Smooth muscle cell (in vitro differentiated cells): Measurements from ENCODE around the gene WNT10A. TPM values are rescaled to one million over a fixed set of nuclear protein-coding genes. Genes with fewer than 3 reads are reported as not detected.
A peak's percentile ranks its signal among the peaks of the same experiment; 100 is the strongest.

Experiments
- DNase-seq: peaks from one replicate; lab custom pipeline; 2025; ENCODE audit not compliant: unreplicated experiment; lab: John Stamatoyannopoulos, UW
- H2AFZ ChIP-seq: fragments of 200-600 bp; sonication (generic); 2 replicates; pipeline ENCODE4 v1.6.0; 2016; ENCODE audit warnings: antibody characterized with exemption, low read depth, mild to moderate bottlenecking
- H3F3A ChIP-seq: fragments of 200-600 bp; sonication (generic); 2 replicates; pipeline ENCODE4 v1.6.0; 2017; ENCODE audit warnings: antibody characterized with exemption, low read depth
- H3K27ac ChIP-seq: fragments of 200-600 bp; sonication (generic); 2 replicates; pipeline ENCODE4 v1.5.1; 2016; ENCODE audit warnings: low read depth, mild to moderate bottlenecking
- H3K27me3 ChIP-seq: fragments of 200-600 bp; sonication (generic); 2 replicates; pipeline ENCODE4 v1.6.1; 2016; ENCODE audit warnings: low read depth, mild to moderate bottlenecking
- H3K36me3 ChIP-seq: fragments of 200-600 bp; sonication (generic); 2 replicates; pipeline ENCODE4 v1.5.1; 2016; ENCODE audit warnings: low read depth
- H3K4me1 ChIP-seq: fragments of 200-600 bp; sonication (generic); 2 replicates; pipeline ENCODE4 v1.5.1; 2016; ENCODE audit warnings: low read depth
- H3K4me2 ChIP-seq: fragments of 200-600 bp; sonication (generic); 2 replicates; pipeline ENCODE4 v1.6.0; 2016; ENCODE audit warnings: mild to moderate bottlenecking
- H3K4me3 ChIP-seq: fragments of 200-600 bp; sonication (generic); 2 replicates; pipeline ENCODE4 v1.5.1; 2016; ENCODE audit warnings: mild to moderate bottlenecking
- H3K79me2 ChIP-seq: fragments of 200-600 bp; sonication (generic); 2 replicates; pipeline ENCODE4 v1.6.0; 2016; ENCODE audit warnings: low read depth, mild to moderate bottlenecking
- H3K9ac ChIP-seq: fragments of 200-600 bp; sonication (generic); 2 replicates; pipeline ENCODE4 v1.6.0; 2016; ENCODE audit warnings: low read depth
- H3K9me3 ChIP-seq: fragments of 200-600 bp; sonication (generic); replicated peaks from 2 replicates; pipeline ENCODE4 v1.5.1; 2016; ENCODE audit warnings: low read depth
- H4K20me1 ChIP-seq: fragments of 200-600 bp; sonication (generic); 2 replicates; pipeline ENCODE4 v1.6.0; 2016; ENCODE audit warnings: low read depth
- CTCF ChIP-seq: fragments of 200-600 bp; sonication (generic); IDR thresholded peaks from 2 replicates; pipeline ENCODE4 v1.5.1; 2017; ENCODE audit warnings: borderline replicate concordance, mild to moderate bottlenecking, antibody characterized with exemption; ENCODE audit not compliant: insufficient read depth, poor library complexity, severe bottlenecking
- WGBS: methylation state at CpG from one replicate; pipeline ENCODE4 v1.1.7; 2016; ENCODE audit warnings: low lambda C conversion rate; 5-methylcytosine and 5-hydroxymethylcytosine counted together
- polyA plus RNA-seq: library from polyadenylated mRNA; unstranded; fragments of >200 nt; fragmentation: Nextera tagmentation; extraction: Ambion mirVana; gene quantifications from 2 replicates; pipeline ENCODE4 v1.2.1, GENCODE V29; 2016
- total RNA-seq: library from RNA; depleted of rRNA; stranded (reverse); fragments of >200 nt; gene quantifications from 2 replicates; pipeline ENCODE4 v1.2.3, GENCODE V29; 2014

The WNT10A gene
- total and polyA plus RNA-seq, 2 experiments from 2014 or later, result 2.3 to 3.6 TPM

- Histone ChIP-seq H2AFZ (peak overlapping the region; percentile 88), H3K9ac (peak overlapping the region; percentile 71), H3F3A (peaks cover 10% of the 10 kb centered on the region), H3K4me2 (peak overlapping the region; percentile 83), H3K36me3 (no peaks in the 10 kb centered on the region), H3K27me3 (peaks cover 19% of the 10 kb centered on the region), H3K27ac (peak overlapping the region; percentile 32), H3K4me1 (peaks cover 7% of the 10 kb centered on the region), H3K4me3 (peak overlapping the region; percentile 51), H3K9me3 (no peaks in the 10 kb centered on the region), H3K79me2 (no peaks in the 10 kb centered on the region), H4K20me1 (no peaks in the 10 kb centered on the region)
- peak; percentile 61 for DNase-seq
- TF ChIP-seq CTCF, result no peak
- WGBS, result 6% methylated on average over 54 of the region's 58 CpGs
These were observed 28.3 kb downstream of the WNT10A start for GRCh38 chr2:218908721-218909619.

GRCh38 chr2:218910741-218911140 lies 30.1 kb downstream of the WNT10A start:
- Histone ChIP-seq H3F3A (peaks cover 10% of the 10 kb centered on the region), H2AFZ (no peak overlapping the region), H3K9me3 (no peaks in the 10 kb centered on the region), H3K4me1 (peaks cover 7% of the 10 kb centered on the region), H3K4me3 (no peak overlapping the region), H3K27ac (no peak overlapping the region), H4K20me1 (no peaks in the 10 kb centered on the region), H3K4me2 (no peak overlapping the region), H3K27me3 (peaks cover 2% of the 10 kb centered on the region), H3K79me2 (no peaks in the 10 kb centered on the region), H3K9ac (no peak overlapping the region), H3K36me3 (no peaks in the 10 kb centered on the region)
- no peak for TF ChIP-seq CTCF
- DNase-seq, result no peak
- WGBS, result 96% methylated on average over 6 of the region's 6 CpGs

- Histone ChIP-seq H3K27ac (no peak overlapping the region), H3K4me1 (no peaks in the 10 kb centered on the region), H3K36me3 (no peaks in the 10 kb centered on the region), H3F3A (no peaks in the 10 kb centered on the region), H3K9me3 (no peaks in the 10 kb centered on the region), H2AFZ (no peak overlapping the region), H3K79me2 (no peaks in the 10 kb centered on the region), H3K4me3 (no peak overlapping the region), H3K4me2 (no peak overlapping the region), H4K20me1 (no peaks in the 10 kb centered on the region), H3K9ac (no peak overlapping the region), H3K27me3 (no peaks in the 10 kb centered on the region)
- WGBS, result 88% methylated on average over 1 of the region's 1 CpG
- DNase-seq, result no peak
- TF ChIP-seq CTCF, result no peak
These were observed 39.9 kb downstream of the WNT10A start for GRCh38 chr2:218920504-218920903.

- Histone ChIP-seq H3K27me3 (no peaks in the 10 kb centered on the region), H3K79me2 (no peaks in the 10 kb centered on the region), H3K36me3 (no peaks in the 10 kb centered on the region), H3K27ac (no peak overlapping the region), H3K4me3 (no peak overlapping the region), H3K4me2 (no peak overlapping the region), H3F3A (no peaks in the 10 kb centered on the region), H2AFZ (no peak overlapping the region), H3K9ac (no peak overlapping the region), H3K4me1 (no peaks in the 10 kb centered on the region), H3K9me3 (no peaks in the 10 kb centered on the region), H4K20me1 (no peaks in the 10 kb centered on the region)
- TF ChIP-seq CTCF, result no peak
- 94% methylated on average over 2 of the region's 2 CpGs for WGBS
- DNase-seq, result no peak
These were observed 44.1 kb downstream of the WNT10A start for GRCh38 chr2:218924757-218925156.
